ENCODE results near the gene LIMS2.

LIMS2 gene

GRCh38 chr2:127656569-127657231 is 18.6 kb downstream of the LIMS2 start:
- DNase-seq, result no peak

DNA sequence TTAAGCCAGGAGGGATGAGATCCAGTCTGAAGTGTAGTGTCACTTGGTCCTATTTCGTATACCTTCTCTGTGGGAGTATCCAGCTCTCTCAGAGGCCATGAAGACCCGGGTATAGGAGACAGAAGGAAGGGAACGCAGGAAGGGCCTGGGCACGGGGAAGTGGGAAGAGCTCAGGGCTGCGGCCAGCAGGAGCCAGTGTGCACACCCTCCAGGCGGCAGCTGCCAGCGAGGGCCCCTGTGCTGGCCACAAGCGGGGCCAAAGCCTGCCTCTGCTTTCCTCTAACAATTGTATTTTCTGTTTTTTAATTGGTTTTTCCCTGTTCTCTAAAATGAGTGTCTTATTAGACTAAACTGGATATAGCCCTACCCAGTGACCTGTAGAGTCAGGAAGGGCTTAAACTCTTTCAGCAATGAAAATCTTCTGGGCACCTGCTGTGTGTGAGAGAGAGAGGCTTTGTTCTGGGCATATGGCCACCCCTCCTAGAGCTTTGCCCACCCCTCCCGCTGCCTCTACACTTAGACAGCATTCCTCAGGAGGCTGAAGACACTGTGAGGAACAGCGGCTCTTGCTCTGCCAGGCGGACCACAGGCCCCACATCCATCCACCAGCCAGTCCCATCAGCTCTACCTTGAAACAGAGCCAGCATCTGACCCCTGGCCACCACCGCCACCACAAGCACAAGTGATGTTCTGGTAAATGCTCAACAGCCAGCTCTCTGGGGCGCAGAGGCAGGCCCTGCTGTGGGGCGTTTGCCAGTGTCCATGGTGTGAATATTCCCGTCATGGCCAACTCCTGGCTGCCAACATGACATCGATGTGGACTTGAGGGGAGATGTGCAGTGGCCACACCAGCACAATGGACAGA is 19.9 kb downstream of the LIMS2 start:
- DNase-seq, result no peak

DNA sequence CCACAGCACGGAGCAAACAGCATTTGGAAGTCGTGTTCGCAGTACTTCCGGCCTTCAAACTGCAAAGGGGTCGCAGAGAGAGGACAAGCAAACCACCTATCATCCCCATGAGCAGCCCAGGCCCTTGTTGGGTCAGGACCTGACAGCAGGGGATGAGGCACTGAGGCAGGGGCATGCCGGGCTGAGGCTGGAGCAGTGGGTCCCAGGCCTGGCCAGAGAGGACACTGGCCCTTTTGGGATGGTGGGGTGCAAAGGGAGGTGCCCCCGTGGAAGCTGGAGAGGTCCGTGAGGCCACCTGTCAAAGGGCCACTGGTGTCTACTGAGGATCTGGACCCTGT is 20.5 kb downstream of the LIMS2 start:
- no peak for DNase-seq

GRCh38 chr2:127654084-127654837 is 21.1 kb downstream of the LIMS2 start:
- DNase-seq, result no peak

- no peak for DNase-seq
These were observed 21.8 kb downstream of the LIMS2 start for GRCh38 chr2:127653421-127654083.

- DNase-seq, result no peak
These were observed 22.5 kb downstream of the LIMS2 start for GRCh38 chr2:127652786-127653357.

GRCh38 chr2:127651971-127652550 is 23.3 kb downstream of the LIMS2 start:
- no peak for DNase-seq

DNA sequence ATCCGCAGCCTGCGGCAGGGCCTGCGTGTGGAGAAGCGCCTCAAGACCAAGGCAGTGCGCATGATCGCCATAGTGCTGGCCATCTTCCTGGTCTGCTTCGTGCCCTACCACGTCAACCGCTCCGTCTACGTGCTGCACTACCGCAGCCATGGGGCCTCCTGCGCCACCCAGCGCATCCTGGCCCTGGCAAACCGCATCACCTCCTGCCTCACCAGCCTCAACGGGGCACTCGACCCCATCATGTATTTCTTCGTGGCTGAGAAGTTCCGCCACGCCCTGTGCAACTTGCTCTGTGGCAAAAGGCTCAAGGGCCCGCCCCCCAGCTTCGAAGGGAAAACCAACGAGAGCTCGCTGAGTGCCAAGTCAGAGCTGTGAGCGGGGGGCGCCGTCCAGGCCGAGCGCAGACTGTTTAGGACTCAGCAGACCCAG is 23.9 kb downstream of the LIMS2 start:
- no peak for DNase-seq

DNA sequence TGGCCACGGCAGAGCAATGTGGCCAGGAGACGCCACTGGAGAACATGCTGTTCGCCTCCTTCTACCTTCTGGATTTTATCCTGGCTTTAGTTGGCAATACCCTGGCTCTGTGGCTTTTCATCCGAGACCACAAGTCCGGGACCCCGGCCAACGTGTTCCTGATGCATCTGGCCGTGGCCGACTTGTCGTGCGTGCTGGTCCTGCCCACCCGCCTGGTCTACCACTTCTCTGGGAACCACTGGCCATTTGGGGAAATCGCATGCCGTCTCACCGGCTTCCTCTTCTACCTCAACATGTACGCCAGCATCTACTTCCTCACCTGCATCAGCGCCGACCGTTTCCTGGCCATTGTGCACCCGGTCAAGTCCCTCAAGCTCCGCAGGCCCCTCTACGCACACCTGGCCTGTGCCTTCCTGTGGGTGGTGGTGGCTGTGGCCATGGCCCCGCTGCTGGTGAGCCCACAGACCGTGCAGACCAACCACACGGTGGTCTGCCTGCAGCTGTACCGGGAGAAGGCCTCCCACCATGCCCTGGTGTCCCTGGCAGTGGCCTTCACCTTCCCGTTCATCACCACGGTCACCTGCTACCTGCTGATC is 24.4 kb downstream of the LIMS2 start:
- DNase-seq, result no peak

- DNase-seq, result no peak
These were observed 25.1 kb downstream of the LIMS2 start for GRCh38 chr2:127650041-127650784.

DNA sequence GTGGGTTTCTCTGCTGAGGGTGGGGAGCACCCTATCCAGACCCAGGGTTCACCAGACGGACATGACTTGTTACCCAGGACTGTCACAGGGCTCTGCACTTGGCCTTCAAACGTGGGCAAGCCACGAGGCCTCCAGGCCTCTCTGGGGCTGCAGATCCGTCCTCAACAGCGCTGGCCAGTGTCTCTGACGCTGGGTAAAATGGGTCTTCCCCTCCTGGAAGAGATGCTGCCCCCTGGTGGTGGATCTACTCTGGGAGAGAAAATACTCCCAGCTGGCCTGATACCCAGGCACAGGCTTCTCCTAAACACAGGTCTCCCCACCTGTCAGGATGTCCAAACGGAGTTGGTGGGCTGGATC is 25.7 kb downstream of the LIMS2 start:
- peak; percentile 75 for DNase-seq

- DNase-seq, result peak; percentile 39
These were observed 26.2 kb downstream of the LIMS2 start for GRCh38 chr2:127649100-127649611.

GRCh38 chr2:127648321-127648720 is 27.0 kb downstream of the LIMS2 start:
- DNase-seq, result no peak

DNA sequence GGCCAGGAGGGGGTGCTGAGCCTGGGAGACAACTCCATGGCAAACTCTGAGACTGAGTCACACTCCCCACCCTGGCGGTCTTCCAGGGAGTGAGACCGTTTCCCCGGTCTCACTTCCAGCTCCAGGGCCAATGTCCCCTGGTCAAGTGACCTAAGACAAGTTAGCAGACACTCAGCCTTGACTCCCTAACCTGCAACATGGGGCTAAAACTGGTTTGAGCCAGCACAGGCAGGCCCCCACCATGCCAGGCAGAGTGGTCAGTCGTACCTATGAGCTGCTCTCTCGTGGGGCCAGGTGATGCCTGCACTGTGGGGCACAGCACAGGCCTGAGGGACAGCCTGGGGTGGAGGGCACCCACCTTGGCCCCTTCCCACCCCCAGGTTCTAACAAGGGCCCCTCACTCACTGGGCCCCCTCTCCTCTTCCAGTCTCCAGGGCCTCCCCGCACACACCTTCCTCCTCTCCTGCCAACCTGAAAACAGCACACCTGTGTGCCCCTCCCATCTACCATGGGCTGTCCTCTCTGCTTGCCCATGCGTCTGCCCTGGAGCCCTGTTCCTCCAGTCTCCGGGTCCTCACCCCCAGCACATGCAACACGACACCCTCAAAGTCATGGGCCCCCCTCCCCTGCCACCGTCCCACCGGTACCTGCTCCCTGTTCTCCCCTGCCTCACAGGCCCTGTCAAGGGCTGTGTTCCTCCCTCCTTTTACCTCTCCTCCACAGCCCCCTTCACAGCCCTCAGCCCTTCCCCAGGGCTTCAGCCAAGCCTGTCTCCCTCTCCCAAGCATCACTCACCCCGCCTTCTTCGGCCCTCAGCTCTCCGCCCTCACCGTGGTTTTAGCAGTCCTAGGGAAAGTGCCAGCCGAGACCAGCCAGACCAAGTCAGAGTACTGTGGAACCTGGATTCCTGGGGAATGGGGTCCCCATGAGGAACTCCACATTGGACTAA is 27.8 kb downstream of the LIMS2 start:
- DNase-seq, result no peak

GRCh38 chr2:127646487-127647241 is 28.7 kb downstream of the LIMS2 start:
- no peak for DNase-seq

GRCh38 chr2:127645395-127646291 is 29.7 kb downstream of the LIMS2 start, which contains the start of gene GPR17:
Gene GPR17 (plus strand): TSS chr2:127646153. CDS start chr2:127650736, 4,583 bp downstream.
- DNase-seq, result no peak

- DNase-seq, result no peak
These were observed 30.3 kb downstream of the LIMS2 start for GRCh38 chr2:127645026-127645394.

All from NCI-H1092 (cell line).